Activated naive CD4-positive, alpha-beta T cell treated with Interleukin-2 at 50 U/mL for 16 hours (primary cell): ENCODE measurements around the gene STPG3.
A peak's percentile ranks its signal among the peaks of the same experiment; 100 is the strongest.
"Not testable (repeated sequence)": the region's sequence is repeated elsewhere in the genome, so short reads cannot be mapped to it uniquely, and the experiment has no call there.

Experiments
- DNase-seq: peaks from one replicate; pipeline ENCODE4 v3.0.0-alpha.2; 2020

STPG3 gene

DNA sequence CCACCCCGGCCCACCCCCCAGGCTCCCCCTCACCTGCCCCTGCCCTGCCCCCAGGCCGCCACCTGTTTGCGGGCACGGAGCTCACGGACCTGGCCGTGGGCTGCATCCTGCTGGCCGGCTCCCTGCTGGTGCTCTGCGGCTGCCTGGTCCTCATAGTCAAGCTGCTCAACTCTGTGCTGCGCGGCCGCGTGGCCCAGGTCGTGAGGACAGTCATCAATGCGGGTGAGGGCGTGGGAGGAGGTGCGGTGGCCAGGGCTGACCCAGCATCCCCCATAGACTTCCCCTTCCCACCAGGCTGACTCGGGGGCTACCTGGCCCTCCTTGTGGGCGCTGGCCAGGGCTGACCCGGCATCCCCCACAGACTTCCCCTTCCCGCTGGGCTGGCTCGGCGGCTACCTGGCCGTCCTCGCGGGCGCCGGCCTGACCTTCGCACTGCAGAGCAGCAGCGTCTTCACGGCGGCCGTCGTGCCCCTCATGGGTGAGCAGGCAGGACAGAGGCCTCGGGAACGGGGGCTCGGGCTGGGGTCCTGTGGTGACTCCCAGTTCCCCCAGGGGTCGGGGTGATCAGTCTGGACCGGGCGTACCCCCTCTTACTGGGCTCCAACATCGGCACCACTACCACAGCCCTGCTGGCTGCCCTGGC lies 16.9 kb upstream of the STPG3 start:
- DNase-seq, result no peak

DNA sequence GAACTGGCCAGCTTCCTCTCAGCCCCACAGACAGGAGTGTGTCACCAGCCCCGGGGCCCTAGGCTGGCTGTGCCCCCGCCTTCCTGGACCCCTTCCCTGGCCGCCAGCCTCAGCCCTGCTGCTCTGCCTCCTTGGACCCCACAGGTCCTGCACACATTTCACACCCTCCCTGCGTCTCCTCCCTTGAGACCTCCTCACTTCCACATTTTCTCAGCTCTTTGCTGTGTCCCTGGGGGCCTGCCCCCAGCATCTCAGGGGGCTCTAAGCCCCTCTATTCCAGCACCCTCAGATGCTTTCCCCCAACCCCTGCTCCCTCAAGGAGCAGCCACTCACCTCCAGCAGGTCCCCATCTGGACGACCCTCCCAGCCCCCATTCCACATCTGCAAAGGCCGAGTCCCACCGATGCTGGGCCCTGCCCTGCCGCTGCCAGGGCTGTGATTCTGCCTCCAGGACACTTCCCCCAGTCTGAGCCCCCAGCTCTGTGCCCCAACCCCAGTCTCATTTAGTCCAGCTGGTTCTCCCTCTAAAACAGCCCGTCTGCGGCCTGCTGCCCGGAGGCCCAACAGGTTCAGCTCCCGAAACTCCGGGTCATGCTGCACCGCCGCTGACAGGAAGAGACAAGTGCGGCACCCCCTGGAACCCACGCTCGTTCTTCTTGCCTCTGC lies 16.2 kb upstream of the STPG3 start:
- DNase-seq, result no peak

DNA sequence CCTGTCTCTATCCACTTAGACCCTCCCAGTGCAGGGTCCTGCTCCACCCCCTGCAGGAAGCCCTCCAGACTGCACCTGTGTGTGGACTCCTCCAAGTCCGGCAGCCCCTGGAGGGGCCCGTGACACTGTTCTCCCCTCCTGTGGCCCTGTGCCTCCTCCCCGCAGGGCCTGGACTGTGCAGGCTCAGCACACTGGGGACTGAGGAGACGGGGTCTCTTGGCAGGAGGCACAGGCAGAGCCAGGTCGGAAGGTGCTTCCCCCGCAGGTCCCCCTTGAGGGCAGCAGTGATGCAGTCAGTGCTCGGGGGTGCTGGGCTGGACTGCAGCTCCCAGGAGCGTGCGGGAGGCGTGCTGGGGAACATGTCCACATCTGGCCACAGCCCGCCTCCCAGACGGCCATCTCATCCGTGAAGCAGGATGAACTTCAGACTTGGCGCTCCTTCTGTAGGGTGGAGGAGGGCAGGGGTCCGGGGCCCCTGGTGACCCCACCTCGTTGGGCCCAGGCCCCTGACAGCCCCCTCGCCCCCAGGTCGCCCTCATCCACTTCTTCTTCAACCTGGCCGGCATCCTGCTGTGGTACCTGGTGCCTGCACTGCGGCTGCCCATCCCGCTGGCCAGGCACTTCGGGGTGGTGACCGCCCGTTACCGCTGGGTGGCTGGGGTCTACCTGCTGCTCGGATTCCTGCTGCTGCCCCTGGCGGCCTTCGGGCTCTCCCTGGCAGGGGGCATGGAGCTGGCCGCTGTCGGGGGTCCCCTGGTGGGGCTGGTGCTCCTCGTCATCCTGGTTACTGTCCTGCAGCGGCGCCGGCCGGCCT lies 15.5 kb upstream of the STPG3 start:
- DNase-seq, result no peak

DNA sequence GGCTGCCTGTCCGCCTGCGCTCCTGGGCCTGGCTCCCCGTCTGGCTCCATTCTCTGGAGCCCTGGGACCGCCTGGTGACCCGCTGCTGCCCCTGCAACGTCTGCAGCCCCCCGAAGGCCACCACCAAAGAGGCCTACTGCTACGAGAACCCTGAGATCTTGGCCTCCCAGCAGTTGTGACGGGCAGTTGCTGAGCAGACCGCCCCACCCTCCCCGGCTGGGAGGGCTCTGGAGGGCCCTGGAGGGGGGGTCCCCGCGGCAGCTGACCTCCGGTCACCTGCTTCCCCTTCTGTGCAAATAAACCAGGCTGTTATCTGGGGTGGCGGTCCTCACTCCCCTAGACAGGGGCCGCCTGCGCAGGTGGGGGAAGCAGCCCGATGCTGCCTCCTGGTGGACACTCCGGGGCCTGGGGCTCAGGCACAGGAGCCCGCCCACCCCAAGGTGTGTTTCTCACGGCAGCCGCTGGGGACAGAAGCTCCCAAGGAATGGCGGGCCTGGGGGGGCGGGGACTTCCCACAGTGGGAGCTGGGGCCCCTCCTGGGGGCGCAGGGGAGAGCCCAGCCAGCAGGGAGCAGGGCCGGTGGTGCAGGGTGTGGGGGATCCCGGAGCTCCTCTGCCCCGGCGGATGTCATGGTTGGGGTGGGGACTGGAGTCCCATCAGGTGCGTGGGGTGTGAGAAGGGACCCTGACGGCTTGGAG lies 14.7 kb upstream of the STPG3 start:
- DNase-seq, result peak; percentile 92

DNA sequence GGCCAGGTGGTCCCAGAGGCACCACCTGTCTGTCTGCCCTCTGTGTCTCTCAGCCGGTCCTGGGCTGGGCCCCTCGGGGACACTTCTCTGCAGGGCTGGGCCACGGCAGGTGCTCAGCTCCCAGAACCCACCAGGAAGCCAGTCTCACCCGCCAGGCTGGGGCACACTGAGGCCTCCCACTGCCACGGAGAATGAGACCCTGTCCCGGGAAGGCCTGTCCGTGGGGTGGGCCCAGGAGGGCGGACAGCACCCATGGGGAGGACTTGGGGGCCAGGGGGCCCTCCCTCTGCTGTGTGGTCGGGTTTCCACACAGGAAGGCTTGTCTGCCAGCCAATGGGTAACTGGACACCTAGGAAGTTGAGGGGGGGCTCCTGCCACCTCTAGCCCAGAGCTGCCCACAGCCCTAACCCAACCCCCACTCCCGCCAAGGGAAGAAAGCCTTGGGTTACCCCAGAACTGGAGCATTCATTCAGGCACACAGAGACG lies 14.1 kb upstream of the STPG3 start:
- DNase-seq, result no peak

DNA sequence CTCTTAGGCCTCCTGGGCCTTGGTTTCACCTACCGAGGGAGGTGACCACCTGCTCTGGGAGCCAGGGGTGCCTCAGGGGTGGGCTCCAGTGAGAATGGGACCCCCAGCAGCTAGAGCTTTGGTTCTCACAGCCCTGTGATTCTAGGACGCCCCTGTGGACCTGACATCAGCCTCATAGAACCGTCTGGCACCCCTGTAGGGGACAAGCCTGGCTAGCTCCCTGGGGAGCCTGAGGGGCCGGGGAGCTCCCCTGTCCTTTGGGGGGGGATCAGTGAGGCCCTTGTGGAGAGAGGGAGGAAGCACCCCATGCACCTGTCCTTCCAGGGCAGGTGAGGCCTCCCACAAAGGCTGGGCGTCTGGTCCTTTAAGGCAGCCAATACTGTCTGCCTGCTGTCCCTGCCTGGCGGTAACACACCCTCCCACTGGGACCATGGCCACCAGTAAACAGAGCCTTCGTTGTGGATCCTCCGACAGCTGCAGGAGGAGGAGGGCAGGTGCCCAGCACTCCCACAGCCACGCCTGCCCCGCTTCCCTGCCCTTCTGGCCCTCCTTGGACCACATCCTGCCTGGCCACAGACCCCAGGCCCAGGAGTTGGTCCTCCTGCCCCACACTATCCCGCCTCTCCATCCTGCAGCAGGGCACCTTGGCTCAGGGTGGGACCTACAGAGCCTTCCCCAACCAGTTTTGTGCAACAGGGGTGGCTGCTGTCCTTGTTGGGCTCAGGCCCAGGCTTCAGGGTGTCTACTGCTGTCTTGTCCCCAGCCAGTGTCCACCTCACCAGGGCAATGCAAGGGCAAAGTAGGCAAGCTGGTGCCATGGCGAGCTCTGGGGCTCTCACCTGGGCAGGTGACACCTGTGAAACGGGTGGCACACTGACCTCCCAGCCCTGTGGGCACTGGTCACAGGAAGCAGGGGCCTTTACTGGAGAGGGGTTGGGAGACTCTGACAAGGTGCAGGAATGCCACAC lies 13.0 kb upstream of the STPG3 start:
- DNase-seq, result no peak

DNA sequence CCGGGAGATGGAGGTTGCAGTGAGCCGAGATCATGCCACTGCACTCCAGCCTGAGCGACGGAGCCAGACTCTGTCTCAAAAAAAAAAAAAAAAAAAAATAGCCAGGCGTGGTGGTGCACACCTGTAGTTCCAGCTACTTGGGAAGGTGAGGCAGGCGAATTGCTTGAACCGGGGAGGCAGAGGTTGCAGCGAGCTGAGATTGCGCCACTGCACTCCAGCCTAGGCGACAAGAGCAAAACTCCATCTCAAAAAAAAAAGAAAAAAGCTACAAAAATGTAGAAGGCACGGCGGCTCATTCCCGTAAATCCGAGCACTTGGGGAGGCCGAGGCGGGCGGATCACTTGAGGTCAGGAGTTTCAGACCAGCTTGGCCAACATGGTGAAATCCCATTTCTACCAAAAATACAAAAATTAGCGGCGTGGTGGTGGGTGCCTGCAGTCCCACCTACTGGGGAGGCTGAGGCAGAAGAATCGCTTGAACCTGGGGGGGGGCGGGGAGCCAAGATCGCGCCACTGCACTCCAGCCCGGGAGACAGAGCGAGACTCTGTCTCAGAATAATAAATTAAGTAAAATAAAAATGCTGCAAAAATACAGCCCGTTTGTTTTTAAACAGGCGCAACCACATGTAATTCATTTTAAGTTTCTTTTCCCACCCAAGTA lies 11.4 kb upstream of the STPG3 start:
- not testable (repeated sequence) for DNase-seq

DNA sequence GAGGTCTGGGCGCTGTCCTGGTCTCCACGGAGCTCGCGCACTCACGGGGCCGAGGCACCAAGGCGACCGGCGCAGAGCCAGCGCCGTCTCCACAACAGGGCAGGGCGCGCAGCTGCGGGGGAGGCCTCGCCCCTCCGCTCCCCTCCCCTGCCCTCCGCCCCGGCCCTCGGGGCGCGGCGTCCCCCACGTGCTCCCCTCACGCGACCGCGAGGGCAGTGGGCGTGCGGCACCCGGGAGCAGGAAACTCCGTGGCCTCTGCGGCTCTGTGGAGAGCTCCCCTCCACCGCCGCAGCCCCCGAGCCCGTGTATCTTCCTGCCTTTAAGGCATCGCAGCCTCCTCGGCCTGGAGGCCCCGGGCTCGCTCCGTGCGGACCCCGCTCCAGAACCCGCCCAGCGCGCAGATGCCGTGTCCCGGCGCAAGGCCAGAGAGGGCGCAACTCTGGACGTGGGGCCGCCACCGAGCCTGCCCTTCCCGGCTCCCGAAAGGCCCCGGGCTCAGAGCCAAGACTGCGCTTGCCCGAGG lies 10.7 kb upstream of the STPG3 start:
- peak; percentile 75 for DNase-seq

DNA sequence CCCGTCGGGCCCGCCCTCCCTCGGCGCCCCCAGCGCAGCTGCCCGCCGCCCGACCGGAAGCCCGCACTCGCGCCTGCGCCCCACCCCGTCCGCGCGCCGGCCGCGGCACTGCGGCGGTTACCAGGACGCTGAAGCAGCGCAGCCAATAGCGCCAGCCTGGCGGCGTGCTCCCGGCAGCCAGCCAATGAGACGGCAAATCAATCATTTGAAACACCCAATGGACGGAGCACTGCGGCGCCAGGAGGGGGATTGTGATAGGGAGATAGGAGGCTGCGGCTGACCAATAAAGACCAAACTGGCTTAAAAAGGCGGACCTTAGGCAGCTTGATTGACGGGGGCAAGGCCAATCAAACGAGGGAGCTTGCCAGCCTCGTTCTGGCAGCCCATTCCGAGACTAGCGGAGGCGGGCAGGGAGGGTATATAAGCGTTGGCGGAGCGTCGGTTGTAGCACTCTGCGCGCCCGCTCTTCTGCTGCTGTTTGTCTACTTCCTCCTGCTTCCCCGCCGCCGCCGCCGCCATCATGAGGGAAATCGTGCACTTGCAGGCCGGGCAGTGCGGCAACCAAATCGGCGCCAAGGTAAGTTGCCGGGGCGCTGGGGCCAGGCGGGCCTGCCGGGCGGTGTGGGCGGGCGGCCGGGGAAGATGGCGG lies 10.1 kb upstream of the STPG3 start, which contains the start of gene TUBB4B:
Gene TUBB4B (plus strand): TSS at position 447 of the 649 bp plus-strand sequence. CDS start 74 bp downstream, at position 521.
- peak; percentile 97 for DNase-seq

DNA sequence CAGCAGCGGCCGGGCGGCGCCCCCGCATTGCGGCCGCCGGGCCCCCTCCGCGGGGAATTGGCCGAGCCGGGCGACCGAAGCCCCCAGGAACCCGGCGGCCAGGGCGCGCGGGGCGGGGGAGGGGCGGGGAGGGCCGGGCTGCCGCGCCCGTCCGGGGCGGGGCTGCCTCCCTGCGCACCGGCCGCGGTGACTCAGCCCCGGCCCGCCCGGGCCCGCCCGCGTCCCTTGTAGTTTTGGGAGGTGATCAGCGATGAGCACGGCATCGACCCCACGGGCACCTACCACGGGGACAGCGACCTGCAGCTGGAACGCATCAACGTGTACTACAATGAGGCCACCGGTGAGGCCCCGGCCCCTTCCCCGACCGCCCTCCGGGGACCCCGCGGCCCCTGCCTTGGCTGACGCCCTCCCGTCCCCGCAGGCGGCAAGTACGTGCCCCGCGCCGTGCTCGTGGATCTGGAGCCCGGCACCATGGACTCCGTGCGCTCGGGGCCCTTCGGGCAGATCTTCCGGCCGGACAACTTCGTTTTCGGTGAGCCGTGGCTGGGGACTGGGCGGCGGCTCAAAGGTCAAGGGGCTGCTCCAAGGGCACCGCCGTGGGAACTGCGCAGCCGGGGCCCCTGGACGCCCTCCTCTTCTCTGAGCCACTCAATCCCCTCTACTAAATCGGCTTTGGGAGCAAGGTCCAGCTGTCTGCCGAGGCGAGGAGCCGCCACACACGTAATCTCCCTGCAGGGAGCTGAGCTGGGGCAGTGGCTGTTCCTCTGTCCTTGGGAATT lies 9.4 kb upstream of the STPG3 start:
- DNase-seq, result peak; percentile 75

DNA sequence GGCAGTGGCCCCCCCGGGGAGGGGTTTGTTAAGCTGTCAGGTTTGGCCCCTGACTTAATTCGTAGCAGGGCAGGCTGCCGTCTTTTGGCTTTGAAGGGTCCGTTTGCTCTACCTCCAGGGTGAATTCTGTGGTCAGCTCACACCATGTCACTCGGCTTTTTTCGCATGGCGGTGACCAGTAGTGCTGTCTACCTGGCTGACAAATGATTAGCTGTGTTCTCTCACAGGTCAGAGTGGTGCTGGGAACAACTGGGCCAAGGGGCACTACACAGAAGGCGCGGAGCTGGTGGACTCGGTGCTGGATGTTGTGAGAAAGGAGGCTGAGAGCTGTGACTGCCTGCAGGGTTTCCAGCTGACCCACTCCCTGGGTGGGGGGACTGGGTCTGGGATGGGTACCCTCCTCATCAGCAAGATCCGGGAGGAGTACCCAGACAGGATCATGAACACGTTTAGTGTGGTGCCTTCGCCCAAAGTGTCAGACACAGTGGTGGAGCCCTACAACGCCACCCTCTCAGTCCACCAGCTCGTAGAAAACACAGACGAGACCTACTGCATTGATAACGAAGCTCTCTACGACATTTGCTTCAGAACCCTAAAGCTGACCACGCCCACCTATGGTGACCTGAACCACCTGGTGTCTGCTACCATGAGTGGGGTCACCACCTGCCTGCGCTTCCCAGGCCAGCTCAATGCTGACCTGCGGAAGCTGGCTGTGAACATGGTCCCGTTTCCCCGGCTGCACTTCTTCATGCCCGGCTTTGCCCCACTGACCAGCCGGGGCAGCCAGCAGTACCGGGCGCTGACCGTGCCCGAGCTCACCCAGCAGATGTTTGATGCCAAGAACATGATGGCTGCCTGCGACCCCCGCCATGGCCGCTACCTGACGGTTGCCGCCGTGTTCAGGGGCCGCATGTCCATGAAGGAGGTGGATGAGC lies 8.6 kb upstream of the STPG3 start:
- no peak for DNase-seq

DNA sequence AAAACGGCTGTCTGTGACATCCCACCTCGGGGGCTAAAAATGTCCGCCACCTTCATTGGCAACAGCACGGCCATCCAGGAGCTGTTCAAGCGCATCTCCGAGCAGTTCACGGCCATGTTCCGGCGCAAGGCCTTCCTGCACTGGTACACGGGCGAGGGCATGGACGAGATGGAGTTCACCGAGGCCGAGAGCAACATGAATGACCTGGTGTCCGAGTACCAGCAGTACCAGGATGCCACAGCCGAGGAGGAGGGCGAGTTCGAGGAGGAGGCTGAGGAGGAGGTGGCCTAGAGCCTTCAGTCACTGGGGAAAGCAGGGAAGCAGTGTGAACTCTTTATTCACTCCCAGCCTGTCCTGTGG lies 7.8 kb upstream of the STPG3 start:
- not testable (repeated sequence) for DNase-seq

DNA sequence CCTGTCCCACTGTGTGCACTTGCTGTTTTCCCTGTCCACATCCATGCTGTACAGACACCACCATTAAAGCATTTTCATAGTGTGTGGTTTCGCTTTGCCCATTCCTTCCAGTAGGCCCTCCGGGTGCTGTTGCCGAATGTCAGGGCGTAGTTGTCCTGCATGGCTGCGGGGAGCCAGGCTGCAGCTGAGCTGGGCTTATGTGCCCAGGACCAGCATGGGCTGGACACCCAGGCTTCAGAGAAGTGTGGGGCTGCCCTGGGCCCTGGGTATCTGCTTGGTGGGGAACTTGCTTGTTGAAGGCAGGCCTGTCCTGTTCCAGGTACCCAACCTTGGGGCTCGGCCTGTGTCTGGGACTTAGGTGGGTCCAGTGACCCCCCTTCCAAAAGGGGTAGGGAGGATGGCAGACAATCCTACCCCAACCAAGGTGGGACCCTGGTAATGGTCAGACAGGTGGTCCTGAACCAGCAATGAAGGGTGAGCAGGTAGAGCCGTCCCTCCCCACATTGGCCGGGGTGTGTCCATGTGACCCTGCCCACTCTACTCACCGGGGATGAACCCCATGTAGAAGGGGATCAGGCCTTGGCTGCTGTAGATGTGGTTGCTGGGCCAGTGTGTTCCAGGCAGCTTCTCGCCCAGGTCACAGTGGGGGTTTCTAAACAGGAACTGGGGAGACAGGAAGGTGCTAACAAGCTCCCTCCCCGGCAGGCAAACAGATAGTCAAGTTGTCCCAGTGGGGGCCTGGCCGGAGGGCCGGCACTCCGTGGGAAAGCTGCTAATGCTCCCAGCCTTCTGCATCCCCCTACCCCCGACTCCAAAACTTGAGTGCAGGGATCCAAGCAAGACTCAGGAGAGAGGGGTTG lies 7.2 kb upstream of the STPG3 start:
- no peak for DNase-seq

DNA sequence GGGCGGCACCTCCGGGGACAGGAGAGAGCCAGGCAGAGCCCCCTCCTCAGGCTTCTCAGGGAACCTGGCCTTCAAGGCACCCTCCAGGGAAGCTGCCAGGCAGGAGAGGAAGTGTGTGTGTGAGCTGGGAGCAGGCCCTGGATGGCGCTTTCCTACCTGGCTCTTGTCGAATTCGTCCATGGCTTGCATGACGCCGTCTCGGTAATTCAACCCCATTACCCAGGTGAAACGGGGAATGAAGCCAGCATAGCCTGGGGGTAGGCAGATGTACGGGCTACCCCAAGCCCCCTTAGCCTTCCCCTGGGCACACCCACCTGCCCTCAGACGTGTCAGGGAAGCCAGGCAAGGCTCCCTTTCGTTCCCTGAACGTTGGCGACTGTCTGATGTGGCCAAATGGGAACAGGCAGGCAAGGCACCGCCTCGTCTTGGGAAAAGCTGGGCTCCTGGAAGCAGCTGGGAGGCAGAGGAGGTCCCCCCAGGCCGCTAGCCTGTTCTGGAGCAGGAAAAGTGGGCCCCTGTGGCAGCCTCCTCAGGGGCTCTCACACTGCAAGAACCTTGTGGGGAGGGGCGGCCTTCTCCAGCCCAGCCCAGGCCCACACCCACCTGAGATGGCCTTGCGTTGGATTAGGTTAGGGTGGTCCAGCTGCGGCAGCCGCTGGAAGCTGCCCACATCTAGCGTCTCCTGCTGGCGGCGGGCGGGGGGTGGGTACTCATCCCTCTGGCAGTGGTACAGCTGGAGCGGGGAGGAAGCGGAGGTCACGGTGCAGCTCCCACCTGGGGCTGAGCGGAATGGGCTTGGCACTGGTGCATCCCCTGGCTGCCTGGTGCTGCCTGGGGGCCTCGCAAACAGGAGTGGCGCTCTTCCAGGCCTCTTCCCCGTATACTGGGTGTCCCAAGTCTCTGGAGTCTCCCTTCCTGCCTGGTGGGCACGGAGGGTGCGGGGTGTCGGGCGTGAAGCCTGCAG lies 6.3 kb upstream of the STPG3 start:
- DNase-seq, result no peak

DNA sequence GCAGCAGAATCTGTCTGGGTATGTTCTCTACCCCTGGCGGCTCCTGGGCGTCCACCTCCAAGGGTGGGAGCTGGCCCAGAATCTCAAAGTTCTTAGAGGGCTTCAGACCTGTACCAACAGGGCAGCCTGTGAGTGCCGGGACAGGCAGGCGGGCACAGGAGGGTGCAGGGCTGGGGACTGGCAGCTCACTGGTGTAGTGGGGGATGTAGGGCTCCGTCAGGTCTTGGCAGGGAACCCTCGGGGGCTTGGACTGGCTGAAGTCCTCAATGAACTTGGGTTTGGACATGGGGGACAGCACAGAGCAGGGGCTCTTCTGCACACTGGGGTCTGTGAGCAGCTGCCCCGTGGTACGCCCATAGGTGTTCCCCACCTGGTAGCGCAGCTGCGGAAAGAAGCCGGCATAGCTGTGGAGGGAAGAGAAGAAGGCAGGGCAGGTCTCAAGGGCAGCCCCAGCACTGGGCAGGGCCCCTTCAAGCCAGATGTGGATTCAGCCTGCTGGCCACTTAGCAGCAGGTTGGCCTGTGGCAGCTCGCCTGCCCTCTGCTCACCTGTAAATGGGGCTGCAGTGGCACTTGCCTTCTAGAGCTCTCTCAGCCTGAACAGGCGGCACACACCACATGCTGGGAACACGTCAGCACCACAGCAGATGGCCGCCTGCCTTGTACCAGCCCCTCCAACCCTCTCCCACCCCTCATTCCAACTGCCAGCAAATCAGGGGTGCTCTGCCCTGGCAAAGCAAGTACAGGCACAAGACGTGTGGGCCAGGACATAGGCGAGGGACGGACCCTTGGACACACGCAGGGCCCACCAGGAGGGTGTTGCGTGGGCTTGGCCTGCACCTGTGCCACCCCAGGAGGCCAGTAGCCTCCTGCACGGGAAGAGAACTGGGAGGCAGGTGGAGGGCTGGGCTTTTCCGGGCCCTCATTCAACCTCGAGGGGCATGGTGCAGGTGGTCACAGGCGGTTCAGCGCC lies 5.3 kb upstream of the STPG3 start:
- DNase-seq, result no peak
